H4 (cell line): ENCODE measurements around the gene VIP. TPM values are rescaled to one million over a fixed set of nuclear protein-coding genes. Genes with fewer than 3 reads are reported as not detected.

ENCODE experiments used
- DNase-seq: peaks from one replicate; pipeline ENCODE4 v3.0.0-alpha.2; 2015; ENCODE audit warnings: low spot score
- total RNA-seq: library from RNA; depleted of rRNA; stranded (reverse); fragments of >200 nt; shearing (Covaris generic); gene quantifications from 2 replicates; pipeline ENCODE4 v1.2.3, GENCODE V29; 2014; rRNA removed

VIP gene
- total RNA-seq, 1 experiment from 2014 or later: not detected

- no peak for DNase-seq
These were observed 26.2 kb downstream of the VIP start for GRCh38 chr6:152776833-152777232.

- DNase-seq: no peak
These were observed 32.8 kb downstream of the VIP start for GRCh38 chr6:152783217-152783878.

- no peak for DNase-seq
These were observed 44.1 kb downstream of the VIP start for GRCh38 chr6:152794696-152795095.

- no peak for DNase-seq
These were observed 53.6 kb downstream of the VIP start for GRCh38 chr6:152804150-152804549.

Other genes starting within 250 kb of the VIP start
- gene SYNE1, start 113.4 kb upstream of the VIP start, total RNA-seq: 9.8 and 14.3 TPM in 2 replicates
- not detected in 2 replicates for gene MYCT1, start 52.9 kb upstream of the VIP start, total RNA-seq
- gene FBXO5, start 232.2 kb downstream of the VIP start, total RNA-seq: 22.1 and 27.8 TPM in 2 replicates